ENCODE measurements around the gene CSF1. TPM values are rescaled to one million over a fixed set of nuclear protein-coding genes. Genes with fewer than 3 reads are reported as not detected.

The CSF1 gene
- total and polyA plus RNA-seq, 12 donors, result 3.8 to 295 (median 88.5) TPM

- Histone ChIP-seq H3K4me1 (replicated peaks in 1 of 2) (peaks cover 6 to 24% of the 10 kb centered on the region in 2 donors), H3K4me3 (no peak overlapping the region), H3K27me3 (no peaks in the 10 kb centered on the region), H3K27ac (peak overlapping the region in 1 of 5 donors; percentile 17), H3K9me3 (replicated peaks in 1 of 3) (no peaks in the 10 kb centered on the region), H3K36me3 (replicated peaks in 1 of 2) (no peaks in the 10 kb centered on the region)
- WGBS, 4 donors, result 59 to 72% (median 65%) methylated on average over 3 of the region's 3 CpGs
- peak in 1 of 7 donors; percentile 33 for DNase-seq
- no peak for TF ChIP-seq POLR2A (IDR thresholded peaks at IDR 0.05)
- TF ChIP-seq, protein P1, sequence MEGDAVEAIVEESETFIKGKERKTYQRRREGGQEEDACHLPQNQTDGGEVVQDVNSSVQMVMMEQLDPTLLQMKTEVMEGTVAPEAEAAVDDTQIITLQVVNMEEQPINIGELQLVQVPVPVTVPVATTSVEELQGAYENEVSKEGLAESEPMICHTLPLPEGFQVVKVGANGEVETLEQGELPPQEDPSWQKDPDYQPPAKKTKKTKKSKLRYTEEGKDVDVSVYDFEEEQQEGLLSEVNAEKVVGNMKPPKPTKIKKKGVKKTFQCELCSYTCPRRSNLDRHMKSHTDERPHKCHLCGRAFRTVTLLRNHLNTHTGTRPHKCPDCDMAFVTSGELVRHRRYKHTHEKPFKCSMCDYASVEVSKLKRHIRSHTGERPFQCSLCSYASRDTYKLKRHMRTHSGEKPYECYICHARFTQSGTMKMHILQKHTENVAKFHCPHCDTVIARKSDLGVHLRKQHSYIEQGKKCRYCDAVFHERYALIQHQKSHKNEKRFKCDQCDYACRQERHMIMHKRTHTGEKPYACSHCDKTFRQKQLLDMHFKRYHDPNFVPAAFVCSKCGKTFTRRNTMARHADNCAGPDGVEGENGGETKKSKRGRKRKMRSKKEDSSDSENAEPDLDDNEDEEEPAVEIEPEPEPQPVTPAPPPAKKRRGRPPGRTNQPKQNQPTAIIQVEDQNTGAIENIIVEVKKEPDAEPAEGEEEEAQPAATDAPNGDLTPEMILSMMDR (IDR thresholded peaks at IDR 0.05), result no peak
- intact Hi-C loops (cut with DNase I), result no loop called here
Observed at GRCh38 chr1:109873278-109874175, 37.1 kb upstream of the CSF1 start.

GRCh38 chr1:109874445-109874844, 36.2 kb upstream of the CSF1 start:
- no peak overlapping the region for H3K4me3 ChIP-seq
- intact Hi-C loops (cut with DNase I), result no loop called here

GRCh38 chr1:109875874-109876273, 34.8 kb upstream of the CSF1 start:
- WGBS, 4 donors, result 79 to 85% (median 81%) methylated on average over 6 of the region's 6 CpGs
- Histone ChIP-seq H3K27ac (no peak overlapping the region), H3K9me3 (replicated peaks in 1 of 3) (no peaks in the 10 kb centered on the region), H3K27me3 (no peaks in the 10 kb centered on the region), H3K4me3 (no peak overlapping the region), H3K4me1 (replicated peaks in 1 of 2) (peaks cover 6 to 24% of the 10 kb centered on the region in 2 donors), H3K36me3 (replicated peaks in 1 of 2) (no peaks in the 10 kb centered on the region)
- no peak for TF ChIP-seq POLR2A (IDR thresholded peaks at IDR 0.05)
- TF ChIP-seq, protein P1 (IDR thresholded peaks at IDR 0.05), result no peak
- intact Hi-C loops (cut with DNase I), result no loop called here
- DNase-seq, result no peak

More at GRCh38 chr1:109874445-109874844, 36.2 kb upstream of the CSF1 start:
- H3K36me3 ChIP-seq (replicated peaks in 1 of 2), result no peaks in the 10 kb centered on the region
- peaks cover 6 to 24% of the 10 kb centered on the region in 2 donors for H3K4me1 ChIP-seq (replicated peaks in 1 of 2)
- DNase-seq, result peak in 1 of 7 donors; percentile 23
- no peaks in the 10 kb centered on the region for H3K9me3 ChIP-seq (replicated peaks in 1 of 3)
- H3K27me3 ChIP-seq, result no peaks in the 10 kb centered on the region
- H3K27ac ChIP-seq, result no peak overlapping the region
- TF ChIP-seq, protein P1 (IDR thresholded peaks at IDR 0.05), result no peak
- TF ChIP-seq POLR2A (IDR thresholded peaks at IDR 0.05), result no peak
- WGBS, 4 donors, result 82 to 84% (median 83%) methylated on average over 2 of the region's 2 CpGs

DNA sequence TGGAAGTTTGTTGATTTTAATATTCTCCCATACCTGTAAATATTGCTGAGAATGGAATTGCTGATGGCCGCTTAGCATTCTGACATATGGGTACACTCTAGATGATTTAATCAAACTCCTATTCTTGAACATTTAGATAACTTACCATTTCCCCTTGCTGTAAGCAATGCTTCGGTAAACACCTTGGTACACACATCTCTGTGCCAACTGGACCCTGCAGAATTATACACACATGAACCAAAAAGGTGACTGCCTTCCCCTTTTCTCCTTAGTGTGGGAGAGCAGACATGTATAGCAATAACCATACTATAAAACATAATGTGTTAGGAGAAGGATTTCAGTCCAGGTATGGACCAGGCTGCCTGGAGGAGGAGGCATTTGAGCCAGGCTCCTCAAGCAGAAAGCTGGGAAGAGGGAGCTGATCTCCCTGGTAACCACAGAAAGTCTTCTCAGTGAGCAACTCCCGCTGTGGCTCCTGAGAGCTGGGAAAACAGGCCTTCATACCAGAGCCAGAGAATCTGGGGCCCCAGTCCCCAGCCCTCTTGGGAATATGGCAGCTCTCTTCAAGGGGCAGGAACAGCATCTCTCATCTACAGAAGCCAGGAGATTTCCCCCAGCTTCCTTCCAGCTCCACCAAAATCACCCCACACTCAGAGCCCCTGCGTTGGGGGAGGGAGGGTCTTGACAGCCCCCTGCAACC, 33.9 kb upstream of the CSF1 start:
- no peaks in the 10 kb centered on the region for H3K27me3 ChIP-seq
- no peak for TF ChIP-seq POLR2A (IDR thresholded peaks at IDR 0.05)
- TF ChIP-seq, protein P1 (IDR thresholded peaks at IDR 0.05), result no peak
- intact Hi-C loops (cut with DNase I), result no loop called here
- 80 to 85% (median 82%) methylated on average over 3 to 4 of the region's 4 CpGs for WGBS, 4 donors
- H3K4me3 ChIP-seq, result no peak overlapping the region
- H3K9me3 ChIP-seq (replicated peaks in 1 of 3), result no peaks in the 10 kb centered on the region
- H3K4me1 ChIP-seq (replicated peaks in 1 of 2), result peaks cover 13 to 31% of the 10 kb centered on the region in 2 donors
- H3K36me3 ChIP-seq (replicated peaks in 1 of 2), result no peaks in the 10 kb centered on the region
- peak in 1 of 7 donors; percentile 45 for DNase-seq
- peak overlapping the region in 4 of 5 donors; percentile 46 to 88 (median 74) for H3K27ac ChIP-seq
